ENCODE measurements around the gene SCN2A. TPM values are rescaled to one million over a fixed set of nuclear protein-coding genes. Genes with fewer than 3 reads are reported as not detected.
"Not testable (repeated sequence)": the region's sequence is repeated elsewhere in the genome, so short reads cannot be mapped to it uniquely, and the experiment has no call there.

SCN2A gene
- total RNA-seq, 1 donor from 2014 or later: 0.53 TPM

DNA sequence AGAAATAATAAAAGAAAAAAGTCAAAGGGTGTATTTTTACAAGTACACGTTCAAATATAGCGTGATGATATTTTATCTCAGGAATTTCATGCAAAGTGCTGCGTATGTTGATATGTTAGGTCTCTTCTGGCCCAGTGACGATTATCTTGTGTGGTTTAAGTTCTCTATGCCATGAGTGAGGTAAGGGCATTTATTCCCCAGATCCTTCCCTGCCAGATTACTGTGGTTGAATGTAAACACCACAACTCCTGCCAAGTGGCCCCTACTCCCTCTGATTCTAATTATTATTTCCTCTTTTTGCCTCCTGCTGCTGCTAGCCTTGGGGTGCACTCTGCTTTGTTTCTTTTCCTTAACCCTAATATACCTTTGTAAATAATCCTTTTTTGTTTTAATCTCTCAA lies 12.2 kb downstream of the SCN2A start:
- Histone ChIP-seq H3K4me1 (no peaks in the 10 kb centered on the region), H3K4me3 (no peak overlapping the region), H3K27me3 (no peaks in the 10 kb centered on the region), H3K27ac (no peak overlapping the region), H3K36me3 (no peaks in the 10 kb centered on the region), H3K9me3 (no peaks in the 10 kb centered on the region)
- intact Hi-C loops (cut with DNase I): no loop called here
- DNase-seq (ENCODE audit: low spot score in 2 of 2): no peak
- TF ChIP-seq, protein P1, sequence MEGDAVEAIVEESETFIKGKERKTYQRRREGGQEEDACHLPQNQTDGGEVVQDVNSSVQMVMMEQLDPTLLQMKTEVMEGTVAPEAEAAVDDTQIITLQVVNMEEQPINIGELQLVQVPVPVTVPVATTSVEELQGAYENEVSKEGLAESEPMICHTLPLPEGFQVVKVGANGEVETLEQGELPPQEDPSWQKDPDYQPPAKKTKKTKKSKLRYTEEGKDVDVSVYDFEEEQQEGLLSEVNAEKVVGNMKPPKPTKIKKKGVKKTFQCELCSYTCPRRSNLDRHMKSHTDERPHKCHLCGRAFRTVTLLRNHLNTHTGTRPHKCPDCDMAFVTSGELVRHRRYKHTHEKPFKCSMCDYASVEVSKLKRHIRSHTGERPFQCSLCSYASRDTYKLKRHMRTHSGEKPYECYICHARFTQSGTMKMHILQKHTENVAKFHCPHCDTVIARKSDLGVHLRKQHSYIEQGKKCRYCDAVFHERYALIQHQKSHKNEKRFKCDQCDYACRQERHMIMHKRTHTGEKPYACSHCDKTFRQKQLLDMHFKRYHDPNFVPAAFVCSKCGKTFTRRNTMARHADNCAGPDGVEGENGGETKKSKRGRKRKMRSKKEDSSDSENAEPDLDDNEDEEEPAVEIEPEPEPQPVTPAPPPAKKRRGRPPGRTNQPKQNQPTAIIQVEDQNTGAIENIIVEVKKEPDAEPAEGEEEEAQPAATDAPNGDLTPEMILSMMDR (IDR thresholded peaks at IDR 0.05): no peak

DNA sequence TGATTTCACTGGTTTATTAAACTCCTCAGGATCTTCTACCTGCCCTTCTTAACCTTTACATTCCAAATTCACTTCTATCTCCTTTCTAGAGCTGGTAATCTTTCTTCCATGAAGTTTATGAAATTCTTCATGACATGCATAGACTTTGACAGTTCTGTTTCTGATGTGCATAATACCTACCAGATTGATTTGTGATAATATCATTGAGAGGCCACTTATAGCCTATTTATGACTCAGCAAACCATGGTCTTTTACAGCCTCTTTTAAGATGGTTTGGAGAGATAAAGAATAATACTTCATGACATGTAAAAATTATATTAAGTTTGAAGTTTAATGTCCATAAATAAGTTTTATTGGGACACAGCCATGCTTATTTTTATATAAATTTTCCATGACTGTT lies 14.0 kb downstream of the SCN2A start:
- Histone ChIP-seq H3K4me3 (no peak overlapping the region), H3K4me1 (no peaks in the 10 kb centered on the region), H3K27ac (no peak overlapping the region), H3K27me3 (no peaks in the 10 kb centered on the region), H3K9me3 (no peaks in the 10 kb centered on the region), H3K36me3 (no peaks in the 10 kb centered on the region)
- intact Hi-C loops (cut with DNase I): no loop called here
- no peak for DNase-seq (ENCODE audit: low spot score in 2 of 2)
- TF ChIP-seq, protein P1 (IDR thresholded peaks at IDR 0.05): no peak

DNA sequence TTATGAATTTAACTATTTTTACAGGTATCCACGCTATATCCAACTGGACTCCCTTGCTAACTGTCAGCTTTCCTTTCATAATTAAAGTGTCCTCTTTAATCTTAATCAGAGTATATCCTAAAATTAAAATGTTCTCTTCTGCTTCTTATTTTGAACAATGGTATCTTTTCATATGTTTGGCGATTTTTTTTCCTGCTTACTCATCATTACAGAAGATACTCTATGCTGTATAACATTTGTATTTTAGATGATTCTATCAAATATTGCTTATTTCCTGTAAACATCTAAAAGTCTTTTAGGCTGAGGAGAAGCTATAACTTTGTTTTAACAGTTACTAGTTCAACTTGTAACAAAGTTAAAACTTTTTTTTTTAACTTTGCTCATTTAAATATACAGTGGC lies 17.4 kb downstream of the SCN2A start:
- DNase-seq (ENCODE audit: low spot score in 2 of 2): no peak
- intact Hi-C loops (cut with DNase I): no loop called here
- H3K9me3 ChIP-seq: no peaks in the 10 kb centered on the region
- no peaks in the 10 kb centered on the region for H3K4me1 ChIP-seq
- TF ChIP-seq, protein P1 (IDR thresholded peaks at IDR 0.05): no peak
- H3K36me3 ChIP-seq: no peaks in the 10 kb centered on the region
- no peak overlapping the region for H3K27ac ChIP-seq
- H3K27me3 ChIP-seq: no peaks in the 10 kb centered on the region
- H3K4me3 ChIP-seq: no peak overlapping the region

DNA sequence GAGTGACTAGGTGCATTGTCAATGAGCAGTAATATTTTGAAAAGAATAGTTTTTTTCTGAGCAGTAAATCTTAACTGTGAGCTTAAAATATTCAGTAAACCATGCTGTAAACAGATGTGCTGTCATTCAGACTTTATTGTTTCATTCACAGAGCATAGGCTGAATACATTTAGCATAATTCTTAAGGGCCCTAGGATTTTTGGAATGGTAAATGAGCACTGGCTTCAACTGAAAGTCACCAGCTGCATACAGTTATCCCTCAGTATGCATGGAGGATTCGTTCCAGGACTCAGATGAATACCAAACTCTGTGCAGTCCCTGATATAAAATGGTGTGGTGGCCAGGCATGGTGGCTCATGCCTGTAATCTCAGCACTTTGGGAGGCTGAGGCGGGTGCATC lies 21.1 kb downstream of the SCN2A start:
- intact Hi-C loops (cut with DNase I); H3K27ac ChIP-seq; H3K27me3 ChIP-seq; H3K36me3 ChIP-seq; H3K9me3 ChIP-seq; H3K4me1 ChIP-seq; H3K4me3 ChIP-seq; DNase-seq (ENCODE audit: low spot score in 2 of 2): not testable (repeated sequence)

DNA sequence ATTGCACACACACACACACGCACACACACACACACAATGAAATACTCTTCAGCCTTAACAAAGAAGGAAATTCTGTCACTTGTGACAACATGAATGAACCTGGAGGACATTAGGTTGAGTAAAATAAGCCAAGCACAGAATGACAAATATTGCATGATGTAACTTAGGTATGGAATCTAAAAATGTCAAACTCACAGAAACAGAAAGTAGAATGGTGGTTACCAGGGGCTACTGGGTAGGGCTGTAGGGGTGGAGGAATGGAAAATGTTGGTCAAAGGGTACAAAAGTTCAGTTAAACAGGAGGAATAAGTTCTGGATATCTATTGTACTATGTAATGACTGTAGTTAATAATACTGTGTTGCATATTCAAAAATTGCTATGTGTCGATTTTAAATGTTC lies 29.5 kb downstream of the SCN2A start:
- no peak overlapping the region for H3K27ac ChIP-seq
- no peaks in the 10 kb centered on the region for H3K36me3 ChIP-seq
- no peaks in the 10 kb centered on the region for H3K9me3 ChIP-seq
- intact Hi-C loops (cut with DNase I): no loop called here
- no peak for DNase-seq (ENCODE audit: low spot score in 2 of 2)
- H3K4me1 ChIP-seq: no peaks in the 10 kb centered on the region
- TF ChIP-seq, protein P1 (IDR thresholded peaks at IDR 0.05): no peak
- no peaks in the 10 kb centered on the region for H3K27me3 ChIP-seq
- no peak overlapping the region for H3K4me3 ChIP-seq

DNA sequence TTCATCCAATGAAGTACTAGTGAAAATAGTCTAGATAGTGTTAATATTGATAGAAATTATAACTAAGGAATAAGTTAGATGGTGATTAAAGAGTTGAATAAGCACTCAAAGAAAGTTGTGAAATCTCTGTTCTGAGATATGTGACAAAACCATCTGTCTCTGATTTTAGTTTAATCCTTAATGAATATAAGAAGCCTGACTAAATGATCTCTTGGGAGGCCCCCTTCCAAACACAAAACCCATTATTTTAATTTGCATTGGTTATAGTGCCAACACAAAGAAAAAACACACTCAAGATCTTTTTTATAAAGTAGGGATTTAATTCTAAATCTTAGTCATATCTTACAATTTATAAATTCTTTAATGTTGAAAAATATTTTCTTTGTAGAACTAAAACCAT lies 34.0 kb downstream of the SCN2A start:
- TF ChIP-seq, protein P1 (IDR thresholded peaks at IDR 0.05): no peak
- intact Hi-C loops (cut with DNase I): no loop called here
- Histone ChIP-seq H3K4me1 (peaks cover 0 to 4% of the 10 kb centered on the region in 2 donors), H3K9me3 (no peaks in the 10 kb centered on the region), H3K27ac (no peak overlapping the region), H3K4me3 (no peak overlapping the region), H3K27me3 (no peaks in the 10 kb centered on the region), H3K36me3 (no peaks in the 10 kb centered on the region)
- DNase-seq (ENCODE audit: low spot score in 2 of 2): no peak
